Lung microvascular endothelial cell (primary cell): ENCODE data around the gene NRIP2. TPM values are rescaled to one million over a fixed set of nuclear protein-coding genes. Genes with fewer than 3 reads are reported as not detected.
A peak's percentile ranks its signal among the peaks of the same experiment; 100 is the strongest.

Experiments
- DNase-seq, 2 donors: peaks; one replicate each; pipeline versions ENCODE4 v3.0.0 to v3.0.0-alpha.2; 2010; ENCODE audit warnings: low read depth in 2 of 2
- total RNA-seq: library from RNA; depleted of rRNA; stranded (reverse); fragments of >200 nt; gene quantifications from 2 replicates; pipeline ENCODE4 v1.2.1, GENCODE V29; 2014

NRIP2 gene
- total RNA-seq, 1 donor from 2014 or later = not detected

- peak in 1 of 2 donors; percentile 12 for DNase-seq
Observed at GRCh38 chr12:2806700-2807099, 28.1 kb downstream of the NRIP2 start.

- DNase-seq = no peak
Observed at GRCh38 chr12:2805143-2805520, 29.7 kb downstream of the NRIP2 start.

GRCh38 chr12:2804393-2805142, 30.3 kb downstream of the NRIP2 start:
- peak; percentile 38 to 62 for DNase-seq

- DNase-seq = no peak
Observed at GRCh38 chr12:2803635-2804392, 31.0 kb downstream of the NRIP2 start.

GRCh38 chr12:2801044-2801783, 33.6 kb downstream of the NRIP2 start:
- DNase-seq = no peak

- no peak for DNase-seq
Observed at GRCh38 chr12:2800046-2800570, 34.7 kb downstream of the NRIP2 start.

GRCh38 chr12:2797721-2798418, 37.0 kb downstream of the NRIP2 start:
- DNase-seq = peak; percentile 7 to 61

GRCh38 chr12:2796187-2796666, 38.6 kb downstream of the NRIP2 start:
- DNase-seq = peak in 1 of 2 donors; percentile 11

- peak; percentile 66 to 69 for DNase-seq
Observed at GRCh38 chr12:2795291-2796186, 39.3 kb downstream of the NRIP2 start.

- DNase-seq = peak; percentile 82 to 89
Observed at GRCh38 chr12:2794736-2795289, 40.0 kb downstream of the NRIP2 start, which contains the start of gene FKBP4. TSS of gene FKBP4 (plus strand) at chr12:2794970. CDS start at chr12:2795140, 170 bp downstream.

- peak in 1 of 2 donors; percentile 32 for DNase-seq
Observed at GRCh38 chr12:2794191-2794735, 40.6 kb downstream of the NRIP2 start.

- DNase-seq = no peak
Observed at GRCh38 chr12:2793561-2793960, 41.3 kb downstream of the NRIP2 start.

- no peak for DNase-seq
Observed at GRCh38 chr12:2792671-2793500, 41.9 kb downstream of the NRIP2 start.

- no peak for DNase-seq
Observed at GRCh38 chr12:2791089-2791488, 43.7 kb downstream of the NRIP2 start.

GRCh38 chr12:2785017-2785416, 49.8 kb downstream of the NRIP2 start:
- DNase-seq = no peak

- DNase-seq = peak; percentile 60 to 66
Observed at GRCh38 chr12:2783936-2784600, 50.8 kb downstream of the NRIP2 start.

- no peak for DNase-seq
Observed at GRCh38 chr12:2779281-2779680, 55.6 kb downstream of the NRIP2 start.
